ENCODE measurements around the gene AMFR. TPM values are rescaled to one million over a fixed set of nuclear protein-coding genes. Genes with fewer than 3 reads are reported as not detected.

Gene AMFR
- total and polyA plus RNA-seq, 2 of the 8 experiments (the other 6 are each of a cell fraction or from before 2014, with no cell fraction given), result 18.6 to 21.7 TPM

DNA sequence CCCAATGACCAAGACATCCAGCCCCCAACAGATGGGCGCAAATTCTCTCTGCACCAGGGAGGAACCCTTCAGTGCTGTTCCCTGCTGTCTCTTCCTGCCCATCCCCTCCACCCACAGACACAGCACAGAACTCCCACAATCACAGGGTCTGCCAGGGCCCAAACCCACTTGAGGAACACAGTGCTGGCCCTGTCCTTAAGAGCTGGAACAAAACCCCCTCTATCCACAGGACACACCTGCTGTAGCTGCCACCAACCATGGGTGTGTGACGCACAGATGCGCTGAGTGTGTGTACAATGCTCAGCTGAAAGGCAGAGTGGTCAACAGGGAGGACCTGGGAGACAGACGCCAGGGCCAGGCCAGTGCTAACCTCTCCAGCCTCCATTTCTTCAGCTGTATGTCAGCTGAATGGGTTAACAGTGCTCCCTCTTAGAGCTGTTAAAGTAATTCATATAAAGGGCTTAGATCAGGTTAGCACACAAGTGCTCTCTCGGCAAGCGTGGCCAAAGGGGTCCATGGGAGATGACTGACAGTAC is 62.1 kb downstream of the AMFR start (continued):
- TF ChIP-seq, protein P1, sequence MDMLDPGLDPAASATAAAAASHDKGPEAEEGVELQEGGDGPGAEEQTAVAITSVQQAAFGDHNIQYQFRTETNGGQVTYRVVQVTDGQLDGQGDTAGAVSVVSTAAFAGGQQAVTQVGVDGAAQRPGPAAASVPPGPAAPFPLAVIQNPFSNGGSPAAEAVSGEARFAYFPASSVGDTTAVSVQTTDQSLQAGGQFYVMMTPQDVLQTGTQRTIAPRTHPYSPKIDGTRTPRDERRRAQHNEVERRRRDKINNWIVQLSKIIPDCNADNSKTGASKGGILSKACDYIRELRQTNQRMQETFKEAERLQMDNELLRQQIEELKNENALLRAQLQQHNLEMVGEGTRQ (IDR thresholded peaks at IDR 0.05; ENCODE audit: low read length), result no peak
- no peak for TF ChIP-seq HDAC2 (IDR thresholded peaks at IDR 0.05; ENCODE audit: borderline replicate concordance in 1 of 2, low read depth in 2 of 2, low read length in 2 of 2)
- no peak for TF ChIP-seq MAFK (IDR thresholded peaks at IDR 0.05; ENCODE audit: low read depth, low read length)
- TF ChIP-seq BRCA1 (IDR thresholded peaks at IDR 0.05; ENCODE audit: low read depth, low read length), result no peak
- TF ChIP-seq SP4 (IDR thresholded peaks at IDR 0.05; ENCODE audit: low read length), result no peak
- TF ChIP-seq, protein P2, sequence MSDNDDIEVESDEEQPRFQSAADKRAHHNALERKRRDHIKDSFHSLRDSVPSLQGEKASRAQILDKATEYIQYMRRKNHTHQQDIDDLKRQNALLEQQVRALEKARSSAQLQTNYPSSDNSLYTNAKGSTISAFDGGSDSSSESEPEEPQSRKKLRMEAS (IDR thresholded peaks at IDR 0.05), result no peak
- TF ChIP-seq TAF1 (IDR thresholded peaks at IDR 0.05; ENCODE audit: low read depth, low read length), result no peak
- TF ChIP-seq BACH1 (IDR thresholded peaks at IDR 0.05; ENCODE audit: low read length), result no peak
- no peak for TF ChIP-seq GABPA (IDR thresholded peaks at IDR 0.05; ENCODE audit: borderline replicate concordance, insufficient read depth, low read length)
